ENCODE results near the gene DPH6.

DPH6 gene

GRCh38 chr15:35437157-35437556, 108.8 kb downstream of the DPH6 start:
- Histone ChIP-seq H2AFZ (ENCODE audit: low read depth, low read length) (no peak overlapping the region), H3K9ac (ENCODE audit: low read length) (no peak overlapping the region), H4K20me1 (ENCODE audit: insufficient read depth, low read length) (no peaks in the 10 kb centered on the region), H3K27me3 (ENCODE audit: low read depth, low read length) (no peaks in the 10 kb centered on the region), H3K9me3 (ENCODE audit: insufficient read depth, low read length) (no peaks in the 10 kb centered on the region), H3K27ac (ENCODE audit: low read length) (no peak overlapping the region), H3K4me1 (ENCODE audit: low read length) (no peaks in the 10 kb centered on the region), H3K79me2 (ENCODE audit: low read length) (no peaks in the 10 kb centered on the region), H3K4me3 (ENCODE audit: low read length) (no peak overlapping the region), H3K4me2 (ENCODE audit: low read length) (no peak overlapping the region), H3K36me3 (replicated peaks; ENCODE audit: low read depth, low read length) (peaks cover 6% of the 10 kb centered on the region)
- no peak for TF ChIP-seq EZH2phosphoT487 (IDR thresholded peaks at IDR 0.05; ENCODE audit: low read depth)
- TF ChIP-seq, protein P1, sequence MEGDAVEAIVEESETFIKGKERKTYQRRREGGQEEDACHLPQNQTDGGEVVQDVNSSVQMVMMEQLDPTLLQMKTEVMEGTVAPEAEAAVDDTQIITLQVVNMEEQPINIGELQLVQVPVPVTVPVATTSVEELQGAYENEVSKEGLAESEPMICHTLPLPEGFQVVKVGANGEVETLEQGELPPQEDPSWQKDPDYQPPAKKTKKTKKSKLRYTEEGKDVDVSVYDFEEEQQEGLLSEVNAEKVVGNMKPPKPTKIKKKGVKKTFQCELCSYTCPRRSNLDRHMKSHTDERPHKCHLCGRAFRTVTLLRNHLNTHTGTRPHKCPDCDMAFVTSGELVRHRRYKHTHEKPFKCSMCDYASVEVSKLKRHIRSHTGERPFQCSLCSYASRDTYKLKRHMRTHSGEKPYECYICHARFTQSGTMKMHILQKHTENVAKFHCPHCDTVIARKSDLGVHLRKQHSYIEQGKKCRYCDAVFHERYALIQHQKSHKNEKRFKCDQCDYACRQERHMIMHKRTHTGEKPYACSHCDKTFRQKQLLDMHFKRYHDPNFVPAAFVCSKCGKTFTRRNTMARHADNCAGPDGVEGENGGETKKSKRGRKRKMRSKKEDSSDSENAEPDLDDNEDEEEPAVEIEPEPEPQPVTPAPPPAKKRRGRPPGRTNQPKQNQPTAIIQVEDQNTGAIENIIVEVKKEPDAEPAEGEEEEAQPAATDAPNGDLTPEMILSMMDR (IDR thresholded peaks at IDR 0.05; ENCODE audit: low read depth, low read length) = no peak

DNA sequence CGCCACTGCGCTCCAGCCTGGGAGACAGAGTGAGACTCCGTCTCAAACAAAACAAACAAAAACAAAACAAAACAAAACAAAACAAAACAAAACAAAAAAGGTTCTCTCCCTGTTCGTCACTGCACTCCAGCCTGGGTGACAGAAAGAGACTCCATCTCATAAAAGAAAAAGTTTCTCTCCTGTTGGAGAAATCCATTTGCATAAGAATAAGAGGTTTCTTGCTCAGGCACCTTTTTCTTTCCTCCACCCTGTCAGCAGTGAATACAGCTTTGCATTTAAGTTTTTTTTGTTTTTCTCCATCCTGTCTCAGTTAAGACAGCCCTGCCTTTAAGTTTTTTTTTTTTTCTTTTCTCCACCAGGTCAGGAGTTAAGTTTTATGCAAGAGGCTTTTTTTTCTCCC, 109.5 kb downstream of the DPH6 start:
- no peaks in the 10 kb centered on the region for H3K9me3 ChIP-seq (ENCODE audit: insufficient read depth, low read length)

GRCh38 chr15:35431281-35431680, 114.7 kb downstream of the DPH6 start:
- Histone ChIP-seq H3K4me2 (ENCODE audit: low read length) (no peak overlapping the region), H3K9me3 (ENCODE audit: insufficient read depth, low read length) (no peaks in the 10 kb centered on the region), H3K36me3 (replicated peaks; ENCODE audit: low read depth, low read length) (peaks cover 6% of the 10 kb centered on the region), H3K4me3 (ENCODE audit: low read length) (no peak overlapping the region), H3K9ac (ENCODE audit: low read length) (no peak overlapping the region), H2AFZ (ENCODE audit: low read depth, low read length) (no peak overlapping the region), H3K27ac (ENCODE audit: low read length) (no peak overlapping the region), H3K27me3 (ENCODE audit: low read depth, low read length) (no peaks in the 10 kb centered on the region), H3K79me2 (ENCODE audit: low read length) (no peaks in the 10 kb centered on the region), H4K20me1 (ENCODE audit: insufficient read depth, low read length) (no peaks in the 10 kb centered on the region), H3K4me1 (ENCODE audit: low read length) (no peaks in the 10 kb centered on the region)
- TF ChIP-seq, protein P1 (IDR thresholded peaks at IDR 0.05; ENCODE audit: low read depth, low read length) = no peak
- no peak for TF ChIP-seq EZH2phosphoT487 (IDR thresholded peaks at IDR 0.05; ENCODE audit: low read depth)

More for the DNA sequence above, 109.5 kb downstream of the DPH6 start:
- H4K20me1 ChIP-seq (ENCODE audit: insufficient read depth, low read length) = no peaks in the 10 kb centered on the region
- TF ChIP-seq, protein P1 (IDR thresholded peaks at IDR 0.05; ENCODE audit: low read depth, low read length) = no peak
- TF ChIP-seq EZH2phosphoT487 (IDR thresholded peaks at IDR 0.05; ENCODE audit: low read depth) = no peak
- no peak overlapping the region for H2AFZ ChIP-seq (ENCODE audit: low read depth, low read length)
- no peak overlapping the region for H3K4me3 ChIP-seq (ENCODE audit: low read length)
- H3K36me3 ChIP-seq (replicated peaks; ENCODE audit: low read depth, low read length) = peaks cover 6% of the 10 kb centered on the region
- H3K27ac ChIP-seq (ENCODE audit: low read length) = no peak overlapping the region
- H3K79me2 ChIP-seq (ENCODE audit: low read length) = no peaks in the 10 kb centered on the region
- no peaks in the 10 kb centered on the region for H3K4me1 ChIP-seq (ENCODE audit: low read length)
- H3K4me2 ChIP-seq (ENCODE audit: low read length) = no peak overlapping the region
- H3K9ac ChIP-seq (ENCODE audit: low read length) = no peak overlapping the region
- H3K27me3 ChIP-seq (ENCODE audit: low read depth, low read length) = no peaks in the 10 kb centered on the region

- Histone ChIP-seq H3K36me3 (replicated peaks; ENCODE audit: low read depth, low read length) (no peaks in the 10 kb centered on the region), H3K4me3 (ENCODE audit: low read length) (no peak overlapping the region), H3K9me3 (ENCODE audit: insufficient read depth, low read length) (no peaks in the 10 kb centered on the region), H4K20me1 (ENCODE audit: insufficient read depth, low read length) (no peaks in the 10 kb centered on the region), H3K9ac (ENCODE audit: low read length) (no peak overlapping the region), H3K4me2 (ENCODE audit: low read length) (no peak overlapping the region), H3K4me1 (ENCODE audit: low read length) (no peaks in the 10 kb centered on the region), H3K27ac (ENCODE audit: low read length) (no peak overlapping the region), H2AFZ (ENCODE audit: low read depth, low read length) (no peak overlapping the region), H3K27me3 (ENCODE audit: low read depth, low read length) (no peaks in the 10 kb centered on the region), H3K79me2 (ENCODE audit: low read length) (no peaks in the 10 kb centered on the region)
- TF ChIP-seq, protein P1 (IDR thresholded peaks at IDR 0.05; ENCODE audit: low read depth, low read length) = no peak
- TF ChIP-seq EZH2phosphoT487 (IDR thresholded peaks at IDR 0.05; ENCODE audit: low read depth) = no peak
Measured at GRCh38 chr15:35430301-35430700, 115.7 kb downstream of the DPH6 start.
